Transverse colon (tissue), 4 donors: Measurements from ENCODE around the gene ATP6AP2.

Experiments used
- CTCF ChIP-seq, 5 experiments: fragments of 200-600 bp in 3 of 5; fragments of 450-650 bp in 2 of 5; sonication (generic) in 3 of 5; IDR thresholded peaks; 1 replicate in 2 of 5; 2 replicates in 3 of 5; pipeline ENCODE4 v1.5.1; 2016 to 2017; ENCODE audit warnings: antibody characterized with exemption in 5 of 5, inconsistent platforms in 3 of 5, mild to moderate bottlenecking in 2 of 5, moderate library complexity in 1 of 5
- EP300 ChIP-seq: sonication (generic); formaldehyde crosslinking; IDR thresholded peaks from one replicate; pipeline ENCODE4 v1.6.1; 2017; ENCODE audit warnings: antibody characterized with exemption, low read depth
- POLR2A ChIP-seq: fragments of 450-650 bp; IDR thresholded peaks from one replicate; pipeline ENCODE4 v1.6.1; 2016; ENCODE audit warnings: antibody characterized with exemption, mild to moderate bottlenecking, moderate library complexity
- POLR2AphosphoS5 ChIP-seq, 3 donors: sonication (generic); formaldehyde crosslinking; IDR thresholded peaks; one replicate each; pipeline ENCODE4 v1.6.1; 2016; ENCODE audit warnings: antibody characterized with exemption in 3 of 3

- TF ChIP-seq CTCF (IDR thresholded peaks at IDR 0.05): no peak
- no peak for TF ChIP-seq POLR2A
- TF ChIP-seq POLR2AphosphoS5 (IDR thresholded peaks at IDR 0.05): no peak
- TF ChIP-seq EP300: no peak
Measured at GRCh38 chrX:40612511-40612910, 31.7 kb downstream of the ATP6AP2 start.
